HepG2 (cell line): ENCODE measurements around the gene PLB1. TPM values are rescaled to one million over a fixed set of nuclear protein-coding genes. Genes with fewer than 3 reads are reported as not detected.

Experiments used
- FOSL2 ChIP-seq: sonication (generic); formaldehyde crosslinking; IDR thresholded peaks from 2 replicates; pipeline ENCODE4 v1.4.0; 2020; ENCODE audit warnings: missing genetic modification reagents
- GABPB1 ChIP-seq: IDR thresholded peaks from 2 replicates; pipeline ENCODE4 v1.6.1; 2016; ENCODE audit warnings: mild to moderate bottlenecking, missing genetic modification reagents, moderate library complexity, missing compliant biosample characterization
- HOXA5 ChIP-seq: sonication (generic); formaldehyde crosslinking; IDR thresholded peaks from 2 replicates; pipeline ENCODE4 v1.4.0; 2020; ENCODE audit warnings: missing genetic modification reagents
- HOXA7 ChIP-seq: sonication (generic); formaldehyde crosslinking; IDR thresholded peaks from 2 replicates; pipeline ENCODE4 v1.8.1; 2022; ENCODE audit warnings: mild to moderate bottlenecking, missing genetic modification reagents, moderate library complexity
- ISL2 ChIP-seq: sonication (generic); formaldehyde crosslinking; IDR thresholded peaks from 2 replicates; pipeline ENCODE4 v1.5.0; 2020; ENCODE audit warnings: missing genetic modification reagents
- MIER2 ChIP-seq: IDR thresholded peaks from 2 replicates; pipeline ENCODE4 v1.6.1; 2016; ENCODE audit warnings: missing biosample characterization, missing genetic modification reagents
- PHF21A ChIP-seq: sonication (generic); formaldehyde crosslinking; IDR thresholded peaks from 2 replicates; pipeline ENCODE4 v1.5.0; 2020; ENCODE audit warnings: mild to moderate bottlenecking, missing genetic modification reagents
- POLR2AphosphoS2 ChIP-seq: IDR thresholded peaks from 2 replicates; pipeline ENCODE4 v1.6.1; 2011; ENCODE audit warnings: low read depth, low read length, improper control_type of control experiment
- SATB2 ChIP-seq: sonication (generic); formaldehyde crosslinking; IDR thresholded peaks from 2 replicates; pipeline ENCODE4 v1.5.0; 2020; ENCODE audit warnings: missing genetic modification reagents
- SMC3 ChIP-seq: IDR thresholded peaks from 2 replicates; pipeline ENCODE4 v1.6.1; 2011; ENCODE audit warnings: low read length, improper control_type of control experiment
- TBP ChIP-seq: sonication (generic); formaldehyde crosslinking; IDR thresholded peaks from 2 replicates; pipeline ENCODE4 v1.5.0; 2020; ENCODE audit warnings: missing genetic modification reagents
- ZFP36L1 ChIP-seq: sonication (generic); formaldehyde crosslinking; IDR thresholded peaks from 2 replicates; pipeline ENCODE4 v1.8.0; 2022; ENCODE audit warnings: mild to moderate bottlenecking, missing genetic modification reagents, moderate library complexity
- ZNF501 ChIP-seq: sonication (generic); formaldehyde crosslinking; IDR thresholded peaks from 2 replicates; pipeline ENCODE4 v1.5.1; 2020; ENCODE audit warnings: mild to moderate bottlenecking, moderate library complexity, missing genetic modification reagents
- ZNF552 ChIP-seq: sonication (generic); formaldehyde crosslinking; IDR thresholded peaks from 2 replicates; pipeline ENCODE4 v1.9.0; 2022; ENCODE audit warnings: missing genetic modification reagents, mild to moderate bottlenecking, borderline replicate concordance
- ZNF605 ChIP-seq: sonication (generic); formaldehyde crosslinking; IDR thresholded peaks from 2 replicates; pipeline ENCODE4 v1.8.0; 2022; ENCODE audit warnings: mild to moderate bottlenecking, missing genetic modification reagents
- ZNF724P ChIP-seq: sonication (generic); formaldehyde crosslinking; IDR thresholded peaks from 2 replicates; pipeline ENCODE4 v1.8.0; 2022; ENCODE audit warnings: missing genetic modification reagents, borderline replicate concordance
- ZNF780A ChIP-seq: sonication (generic); formaldehyde crosslinking; IDR thresholded peaks from 2 replicates; pipeline ENCODE4 v1.8.0; 2022; ENCODE audit warnings: mild to moderate bottlenecking, missing genetic modification reagents, moderate library complexity
- ZNF790 ChIP-seq: sonication (generic); formaldehyde crosslinking; IDR thresholded peaks from 2 replicates; pipeline ENCODE4 v1.8.0; 2022; ENCODE audit warnings: missing genetic modification reagents, mild to moderate bottlenecking, borderline replicate concordance
- polyA plus RNA-seq, 8 experiments: library from polyadenylated mRNA; depleted of rRNA in 3 of 8; stranded (reverse) in 7 of 8; unstranded in 1 of 8; fragments of >200 nt; fragmentation: Illumina TruSeq in 4 of 8; extraction: Trizol in 4 of 8; gene quantifications; 2 replicates each; pipeline versions ENCODE4 v1.2.1 to v1.2.3, GENCODE V29; 2011 to 2016; ENCODE audit warnings: low read depth in 4 of 8, missing spikeins in 1 of 8, mixed read lengths in 1 of 8; ENCODE audit not compliant: insufficient read depth in 1 of 8
- total RNA-seq, 5 experiments: library from RNA; depleted of rRNA; stranded (reverse); fragments of >200 nt; fragmentation: Illumina TruSeq; extraction: Trizol; gene quantifications; 2 replicates each; pipeline ENCODE4 v1.2.3, GENCODE V29; 2016; ENCODE audit warnings: low read depth in 1 of 5
- TF ChIP-seq, protein P1 (sequence below): sonication (generic); formaldehyde crosslinking; IDR thresholded peaks from 2 replicates; pipeline ENCODE4 v1.5.0; 2020; ENCODE audit warnings: mild to moderate bottlenecking, missing genetic modification reagents
- TF ChIP-seq, protein P2 (sequence below): sonication (generic); formaldehyde crosslinking; IDR thresholded peaks from 2 replicates; pipeline ENCODE4 v1.5.0; 2020; ENCODE audit warnings: missing genetic modification reagents
- TF ChIP-seq, protein P3 (sequence below): IDR thresholded peaks from 2 replicates; pipeline ENCODE4 v1.6.1; 2016; ENCODE audit warnings: mild to moderate bottlenecking, missing biosample characterization, missing genetic modification reagents
- TF ChIP-seq, protein P4 (sequence below): sonication (generic); formaldehyde crosslinking; IDR thresholded peaks from 2 replicates; pipeline ENCODE4 v1.5.0; 2020; ENCODE audit warnings: missing genetic modification reagents, mild to moderate bottlenecking, borderline replicate concordance
- TF ChIP-seq, protein P5 (sequence below): sonication (generic); formaldehyde crosslinking; IDR thresholded peaks from 2 replicates; pipeline ENCODE4 v1.4.0; 2020; ENCODE audit warnings: missing genetic modification reagents, borderline replicate concordance

PLB1 gene
- total and polyA plus RNA-seq, 2 of the 13 experiments (the other 11 are each of a cell fraction or from before 2014, with no cell fraction given): 0.20 to 1.8 TPM

DNA sequence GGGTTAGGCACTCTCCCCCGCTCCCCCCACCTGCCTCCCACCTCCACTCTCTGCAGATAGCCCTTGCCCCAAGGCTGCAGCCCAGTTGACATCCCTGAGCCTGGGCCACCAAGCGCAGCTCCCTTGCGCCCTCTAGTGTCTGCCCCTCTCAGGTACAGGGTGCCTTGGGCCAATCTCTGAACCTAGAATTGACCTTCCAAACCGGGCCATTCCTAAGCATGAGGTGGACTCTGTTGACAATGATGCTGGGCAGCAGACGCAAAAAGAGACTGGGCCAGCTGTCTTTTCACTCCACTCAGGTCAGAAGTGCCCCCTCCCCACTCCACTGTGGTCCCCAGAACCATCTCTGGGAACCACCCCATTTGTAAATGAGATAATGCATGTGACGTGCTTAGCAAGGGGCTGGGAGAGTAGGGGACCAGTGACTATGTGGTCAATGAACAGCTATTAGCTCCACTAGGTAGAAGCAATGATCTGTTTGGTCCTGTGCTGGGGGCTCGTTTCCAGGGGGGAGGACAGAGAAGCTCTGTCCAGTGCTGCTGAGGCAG lies 43.3 kb upstream of the PLB1 start (continued):
- TF ChIP-seq, protein P1, sequence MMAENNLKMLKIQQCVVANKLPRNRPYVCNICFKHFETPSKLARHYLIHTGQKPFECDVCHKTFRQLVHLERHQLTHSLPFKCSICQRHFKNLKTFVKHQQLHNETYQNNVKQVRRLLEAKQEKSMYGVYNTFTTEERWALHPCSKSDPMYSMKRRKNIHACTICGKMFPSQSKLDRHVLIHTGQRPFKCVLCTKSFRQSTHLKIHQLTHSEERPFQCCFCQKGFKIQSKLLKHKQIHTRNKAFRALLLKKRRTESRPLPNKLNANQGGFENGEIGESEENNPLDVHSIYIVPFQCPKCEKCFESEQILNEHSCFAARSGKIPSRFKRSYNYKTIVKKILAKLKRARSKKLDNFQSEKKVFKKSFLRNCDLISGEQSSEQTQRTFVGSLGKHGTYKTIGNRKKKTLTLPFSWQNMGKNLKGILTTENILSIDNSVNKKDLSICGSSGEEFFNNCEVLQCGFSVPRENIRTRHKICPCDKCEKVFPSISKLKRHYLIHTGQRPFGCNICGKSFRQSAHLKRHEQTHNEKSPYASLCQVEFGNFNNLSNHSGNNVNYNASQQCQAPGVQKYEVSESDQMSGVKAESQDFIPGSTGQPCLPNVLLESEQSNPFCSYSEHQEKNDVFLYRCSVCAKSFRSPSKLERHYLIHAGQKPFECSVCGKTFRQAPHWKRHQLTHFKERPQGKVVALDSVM (CRISPR knock-in tag): no peak
- TF ChIP-seq, protein P2, sequence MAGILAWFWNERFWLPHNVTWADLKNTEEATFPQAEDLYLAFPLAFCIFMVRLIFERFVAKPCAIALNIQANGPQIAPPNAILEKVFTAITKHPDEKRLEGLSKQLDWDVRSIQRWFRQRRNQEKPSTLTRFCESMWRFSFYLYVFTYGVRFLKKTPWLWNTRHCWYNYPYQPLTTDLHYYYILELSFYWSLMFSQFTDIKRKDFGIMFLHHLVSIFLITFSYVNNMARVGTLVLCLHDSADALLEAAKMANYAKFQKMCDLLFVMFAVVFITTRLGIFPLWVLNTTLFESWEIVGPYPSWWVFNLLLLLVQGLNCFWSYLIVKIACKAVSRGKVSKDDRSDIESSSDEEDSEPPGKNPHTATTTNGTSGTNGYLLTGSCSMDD: no peak
- TF ChIP-seq SMC3: peak; percentile 88
- TF ChIP-seq ZNF605 (CRISPR knock-in tag): no peak
- no peak for TF ChIP-seq ISL2 (CRISPR knock-in tag)
- TF ChIP-seq, protein P3, sequence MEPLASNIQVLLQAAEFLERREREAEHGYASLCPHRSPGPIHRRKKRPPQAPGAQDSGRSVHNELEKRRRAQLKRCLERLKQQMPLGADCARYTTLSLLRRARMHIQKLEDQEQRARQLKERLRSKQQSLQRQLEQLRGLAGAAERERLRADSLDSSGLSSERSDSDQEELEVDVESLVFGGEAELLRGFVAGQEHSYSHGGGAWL: no peak
- no peak for TF ChIP-seq ZNF724P (CRISPR knock-in tag)
- peak; percentile 52; the same call in 1 of the 2 replicates for TF ChIP-seq GABPB1 (CRISPR knock-in tag)
- TF ChIP-seq HOXA7 (CRISPR knock-in tag): no peak
- TF ChIP-seq FOSL2 (CRISPR knock-in tag): 0 out of 2 replicates have a peak, but pooled peaks have one; percentile 7
- no peak for TF ChIP-seq ZFP36L1 (CRISPR knock-in tag)
- peak; percentile 68; the same call in 1 of the 2 replicates for TF ChIP-seq MIER2 (CRISPR knock-in tag)
- TF ChIP-seq TBP (CRISPR knock-in tag): no peak
- no peak for TF ChIP-seq ZNF501
- no peak for TF ChIP-seq SATB2 (CRISPR knock-in tag)
- TF ChIP-seq ZNF780A: no peak
- TF ChIP-seq ZNF790: no peak
- TF ChIP-seq, protein P4, sequence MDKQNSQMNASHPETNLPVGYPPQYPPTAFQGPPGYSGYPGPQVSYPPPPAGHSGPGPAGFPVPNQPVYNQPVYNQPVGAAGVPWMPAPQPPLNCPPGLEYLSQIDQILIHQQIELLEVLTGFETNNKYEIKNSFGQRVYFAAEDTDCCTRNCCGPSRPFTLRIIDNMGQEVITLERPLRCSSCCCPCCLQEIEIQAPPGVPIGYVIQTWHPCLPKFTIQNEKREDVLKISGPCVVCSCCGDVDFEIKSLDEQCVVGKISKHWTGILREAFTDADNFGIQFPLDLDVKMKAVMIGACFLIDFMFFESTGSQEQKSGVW: no peak
- no peak for TF ChIP-seq PHF21A (CRISPR knock-in tag)
- no peak for TF ChIP-seq ZNF552
- TF ChIP-seq POLR2AphosphoS2: no peak
- TF ChIP-seq, protein P5, sequence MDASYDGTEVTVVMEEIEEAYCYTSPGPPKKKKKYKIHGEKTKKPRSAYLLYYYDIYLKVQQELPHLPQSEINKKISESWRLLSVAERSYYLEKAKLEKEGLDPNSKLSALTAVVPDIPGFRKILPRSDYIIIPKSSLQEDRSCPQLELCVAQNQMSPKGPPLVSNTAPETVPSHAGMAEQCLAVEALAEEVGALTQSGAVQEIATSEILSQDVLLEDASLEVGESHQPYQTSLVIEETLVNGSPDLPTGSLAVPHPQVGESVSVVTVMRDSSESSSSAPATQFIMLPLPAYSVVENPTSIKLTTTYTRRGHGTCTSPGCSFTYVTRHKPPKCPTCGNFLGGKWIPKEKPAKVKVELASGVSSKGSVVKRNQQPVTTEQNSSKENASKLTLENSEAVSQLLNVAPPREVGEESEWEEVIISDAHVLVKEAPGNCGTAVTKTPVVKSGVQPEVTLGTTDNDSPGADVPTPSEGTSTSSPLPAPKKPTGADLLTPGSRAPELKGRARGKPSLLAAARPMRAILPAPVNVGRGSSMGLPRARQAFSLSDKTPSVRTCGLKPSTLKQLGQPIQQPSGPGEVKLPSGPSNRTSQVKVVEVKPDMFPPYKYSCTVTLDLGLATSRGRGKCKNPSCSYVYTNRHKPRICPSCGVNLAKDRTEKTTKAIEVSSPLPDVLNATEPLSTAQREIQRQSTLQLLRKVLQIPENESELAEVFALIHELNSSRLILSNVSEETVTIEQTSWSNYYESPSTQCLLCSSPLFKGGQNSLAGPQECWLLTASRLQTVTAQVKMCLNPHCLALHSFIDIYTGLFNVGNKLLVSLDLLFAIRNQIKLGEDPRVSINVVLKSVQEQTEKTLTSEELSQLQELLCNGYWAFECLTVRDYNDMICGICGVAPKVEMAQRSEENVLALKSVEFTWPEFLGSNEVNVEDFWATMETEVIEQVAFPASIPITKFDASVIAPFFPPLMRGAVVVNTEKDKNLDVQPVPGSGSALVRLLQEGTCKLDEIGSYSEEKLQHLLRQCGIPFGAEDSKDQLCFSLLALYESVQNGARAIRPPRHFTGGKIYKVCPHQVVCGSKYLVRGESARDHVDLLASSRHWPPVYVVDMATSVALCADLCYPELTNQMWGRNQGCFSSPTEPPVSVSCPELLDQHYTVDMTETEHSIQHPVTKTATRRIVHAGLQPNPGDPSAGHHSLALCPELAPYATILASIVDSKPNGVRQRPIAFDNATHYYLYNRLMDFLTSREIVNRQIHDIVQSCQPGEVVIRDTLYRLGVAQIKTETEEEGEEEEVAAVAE: no peak
- no peak for TF ChIP-seq HOXA5
